Activated CD8-positive, alpha-beta memory T cell treated with anti-CD3 and anti-CD28 coated beads for 1 hour (primary cell): ENCODE results near the gene DNAAF5.
"Not testable (repeated sequence)": the region's sequence is repeated elsewhere in the genome, so short reads cannot be mapped to it uniquely, and the experiment has no call there.

ENCODE experiments used
- DNase-seq, 2 donors: peaks; one replicate each; pipeline ENCODE4 v3.0.0-alpha.2; 2020; ENCODE audit warnings: low read depth in 1 of 2; ENCODE audit errors: extremely low read depth in 1 of 2

Gene DNAAF5

DNA sequence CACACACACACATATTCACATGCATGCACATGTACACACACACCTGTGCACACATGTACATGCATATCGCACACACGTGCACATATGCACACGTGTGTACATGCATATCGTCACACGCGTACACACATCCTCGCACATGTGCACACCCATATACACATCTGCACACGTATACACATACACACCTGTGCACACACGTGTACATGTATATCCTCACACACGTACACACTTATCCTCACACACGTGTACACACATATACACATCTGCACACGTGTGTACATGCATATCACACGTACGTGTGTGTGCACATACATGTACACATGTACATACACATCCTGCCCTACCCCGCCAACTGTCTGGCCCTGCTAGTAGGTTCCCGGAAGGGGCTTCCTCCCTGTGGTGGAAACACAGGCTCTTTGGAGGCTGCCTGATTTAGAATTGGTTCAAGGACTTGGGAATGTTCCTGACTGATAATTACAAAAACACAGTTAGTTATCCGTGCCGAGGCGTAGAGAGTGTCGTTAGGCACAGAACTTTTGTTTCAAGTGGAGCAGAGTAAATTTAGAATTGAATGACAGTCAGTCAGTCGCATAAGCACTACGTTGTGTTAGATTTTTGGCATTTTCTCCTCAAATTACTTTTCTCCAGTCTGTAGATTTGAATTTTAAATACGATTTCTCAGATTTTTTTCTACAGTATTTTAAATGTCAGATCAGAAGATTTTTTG is 19.1 kb downstream of the DNAAF5 start:
- DNase-seq: no peak

DNA sequence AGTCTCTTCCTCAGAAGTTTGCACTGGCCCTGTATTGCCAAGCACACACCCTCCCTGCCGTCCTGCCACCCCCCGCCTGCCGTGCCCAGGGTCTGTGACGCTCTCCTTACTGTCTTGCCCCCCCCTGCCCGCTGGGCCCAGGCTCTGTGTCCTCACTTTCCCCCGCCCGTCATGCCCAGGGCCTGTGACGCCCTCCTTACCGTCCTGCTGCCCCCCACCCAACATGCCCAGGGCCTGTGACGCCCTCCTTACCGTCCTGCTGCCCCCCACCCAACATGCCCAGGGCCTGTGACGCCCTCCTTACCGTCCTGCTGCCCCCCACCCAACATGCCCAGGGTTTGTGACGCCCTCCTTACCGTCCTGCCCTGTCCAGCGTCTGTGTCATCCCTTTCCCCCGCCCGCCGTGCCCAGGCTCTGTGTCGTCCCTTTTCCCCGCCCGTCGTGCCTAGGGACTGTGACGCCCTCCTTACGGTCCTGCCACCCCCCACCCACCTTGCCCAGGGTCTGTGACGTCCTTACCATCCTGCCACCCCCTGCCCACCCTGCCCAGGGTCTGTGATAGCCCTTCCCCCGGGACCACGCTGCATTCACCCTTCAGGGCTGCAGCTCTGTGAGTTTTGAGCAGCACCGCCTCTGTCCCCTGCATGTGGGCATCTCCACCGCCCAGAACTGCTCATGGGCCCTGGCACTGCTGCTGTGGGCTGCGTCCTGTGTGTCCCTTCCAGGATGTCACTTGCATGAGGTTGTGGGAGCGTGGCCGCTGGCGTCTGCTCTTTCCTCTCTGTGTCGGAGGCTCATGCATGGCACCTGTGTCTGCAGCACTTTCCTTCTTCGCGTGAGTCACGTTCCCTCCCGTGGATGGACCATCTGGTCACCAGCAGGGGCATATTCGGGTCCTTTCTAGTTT is 19.9 kb downstream of the DNAAF5 start:
- no peak for DNase-seq

DNA sequence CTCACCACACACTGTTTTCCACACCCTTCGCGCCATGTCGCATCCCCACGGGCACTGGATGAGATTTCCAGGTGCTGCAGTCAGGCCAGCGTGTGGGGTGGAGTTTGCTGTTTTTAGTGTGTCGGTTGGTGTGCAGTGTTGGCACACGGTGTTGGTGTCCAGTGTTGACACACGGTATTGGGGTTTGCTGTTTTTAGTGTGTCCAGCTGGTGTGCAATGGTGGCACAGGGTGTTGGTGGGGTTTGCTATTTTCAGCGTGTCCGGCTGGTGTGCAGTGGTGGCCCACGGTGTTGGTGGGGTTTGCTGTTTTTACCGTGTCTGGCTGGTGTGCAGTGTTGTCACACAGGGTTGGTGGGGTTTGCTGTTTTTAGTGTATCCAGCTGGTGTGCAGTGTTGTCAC is 20.7 kb downstream of the DNAAF5 start:
- no peak for DNase-seq

DNA sequence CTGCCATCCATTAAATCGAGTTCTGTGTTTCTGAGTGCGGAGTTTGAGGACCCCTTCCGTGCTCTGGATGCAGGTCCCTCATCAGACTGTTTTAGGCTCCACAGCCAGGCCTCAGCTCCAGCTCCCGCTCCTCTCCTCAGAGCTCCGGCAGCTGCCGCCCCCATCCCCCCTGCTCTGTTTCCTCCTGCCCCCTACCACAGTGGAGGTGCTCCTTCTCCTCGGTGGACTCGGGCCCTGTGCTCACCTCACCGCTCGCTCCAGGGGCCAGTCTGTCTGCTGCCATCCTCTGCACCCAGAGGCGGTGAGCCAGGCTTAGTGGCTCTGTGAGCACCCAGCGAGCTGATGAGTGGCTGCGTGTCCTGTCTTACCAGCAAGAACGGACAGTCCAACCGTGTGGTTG is 21.9 kb downstream of the DNAAF5 start:
- no peak for DNase-seq

DNA sequence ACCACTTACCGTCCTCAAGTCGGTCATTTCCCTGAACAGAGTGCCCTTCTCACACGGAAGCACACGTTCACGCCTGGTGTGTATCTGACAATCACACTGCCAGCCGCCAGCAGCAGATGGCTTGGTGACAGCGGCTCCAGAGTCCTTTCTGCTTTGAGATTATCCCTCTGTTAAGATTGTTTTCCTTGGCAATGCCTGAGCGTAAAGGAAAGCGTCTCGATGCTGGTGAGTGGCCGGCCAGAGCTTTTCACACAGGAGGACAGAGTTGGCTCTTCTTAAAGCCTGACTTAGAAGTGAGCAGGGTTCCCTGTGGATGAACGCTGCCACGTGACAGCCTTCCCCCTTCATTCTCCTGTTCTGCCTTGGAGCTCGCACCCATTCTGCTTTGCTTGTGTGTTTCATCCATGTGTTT is 22.6 kb downstream of the DNAAF5 start:
- no peak for DNase-seq

DNA sequence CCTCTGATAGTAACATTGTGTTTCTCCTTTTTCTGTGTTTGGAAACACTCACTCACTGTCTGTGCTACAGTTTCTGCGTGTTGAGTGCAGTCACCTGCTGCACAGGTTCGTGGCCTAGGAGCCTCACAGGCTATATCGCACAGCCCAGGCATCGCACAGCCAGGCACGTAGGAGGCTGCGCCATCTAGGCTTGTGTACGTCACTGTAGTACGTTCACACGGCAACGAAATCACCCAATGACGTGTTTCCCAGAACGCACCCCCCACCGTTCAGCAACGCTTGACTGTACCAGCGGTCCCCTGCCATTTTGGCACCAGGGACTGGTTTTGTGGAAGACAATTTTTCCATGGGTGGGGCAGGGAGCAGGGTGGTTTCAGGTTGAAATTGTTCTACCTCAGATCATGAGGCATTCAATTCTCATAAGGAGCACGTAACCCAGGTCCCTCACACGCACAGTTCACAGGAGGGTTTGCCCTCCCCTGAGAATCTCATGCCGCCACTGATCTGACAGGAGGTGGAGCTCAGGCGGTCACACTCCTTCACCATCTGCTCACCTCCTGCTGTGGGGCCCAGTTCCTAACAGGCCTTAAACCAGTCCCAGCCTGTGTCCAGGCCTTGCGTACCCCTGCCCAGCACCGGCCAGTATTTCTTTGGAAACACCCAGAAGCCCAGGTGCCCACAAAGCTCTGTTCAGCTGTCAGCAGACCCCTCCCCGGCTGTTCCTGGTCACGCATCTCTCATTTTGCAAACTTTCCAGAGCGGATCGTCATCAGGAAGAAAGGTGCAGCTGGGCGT is 23.8 kb downstream of the DNAAF5 start:
- no peak for DNase-seq

DNA sequence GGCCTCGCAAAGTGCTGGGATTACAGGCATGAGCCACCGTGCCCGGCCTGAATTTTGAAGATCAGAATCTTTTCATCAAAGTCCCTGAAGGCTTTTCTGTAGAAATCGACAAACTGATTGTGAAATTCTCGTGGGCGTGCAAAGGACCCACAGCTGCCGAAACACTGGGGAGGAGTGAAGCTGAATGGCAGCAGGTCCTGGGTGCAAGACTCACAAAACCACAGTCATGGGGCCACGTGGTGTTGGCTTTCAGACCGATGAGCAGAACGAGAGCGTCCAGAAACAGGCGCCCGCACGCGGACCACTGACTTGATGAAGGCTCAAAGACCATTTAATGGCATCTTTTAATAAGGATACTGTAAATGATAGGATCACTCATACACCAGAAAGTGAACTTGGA is 25.3 kb downstream of the DNAAF5 start:
- DNase-seq: no peak

DNA sequence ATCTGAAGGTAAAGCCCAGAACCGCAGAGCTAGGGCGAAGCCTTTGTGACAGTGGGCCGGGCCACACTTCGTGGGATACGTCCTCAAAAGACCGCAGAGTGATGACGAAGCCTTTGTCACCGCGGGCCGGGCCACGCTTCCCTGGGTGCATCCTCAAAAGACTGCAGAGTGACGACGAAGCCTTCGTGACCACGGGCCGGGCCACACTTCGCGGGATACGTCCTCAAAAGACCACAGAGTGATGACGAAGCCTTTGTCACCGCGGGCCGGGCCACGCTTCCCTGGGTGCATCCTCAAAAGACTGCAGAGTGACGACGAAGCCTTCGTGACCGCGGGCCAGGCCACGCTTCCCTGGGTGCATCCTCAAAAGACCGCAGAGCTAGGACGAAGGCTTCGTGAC is 25.8 kb downstream of the DNAAF5 start:
- DNase-seq: not testable (repeated sequence)

DNA sequence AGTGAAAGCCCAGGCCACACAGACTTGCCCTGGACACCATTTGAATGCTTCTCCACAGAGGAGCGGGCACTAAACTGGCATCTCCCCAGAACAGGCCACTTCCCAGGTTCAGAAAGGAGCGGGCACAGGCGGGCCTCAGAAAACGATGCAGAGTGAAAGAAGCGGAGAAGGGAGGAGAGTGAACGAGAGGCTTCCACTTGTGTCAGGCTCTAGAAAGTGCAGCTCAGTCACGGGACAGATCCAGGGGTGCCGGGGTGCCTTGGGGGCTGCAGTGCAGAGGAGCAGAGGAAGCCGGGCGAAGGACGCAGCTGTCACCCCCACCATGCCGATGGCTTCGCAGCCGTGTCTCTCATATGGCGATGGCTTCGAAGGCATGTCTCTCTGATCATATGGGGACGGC is 26.7 kb downstream of the DNAAF5 start:
- no peak for DNase-seq

DNA sequence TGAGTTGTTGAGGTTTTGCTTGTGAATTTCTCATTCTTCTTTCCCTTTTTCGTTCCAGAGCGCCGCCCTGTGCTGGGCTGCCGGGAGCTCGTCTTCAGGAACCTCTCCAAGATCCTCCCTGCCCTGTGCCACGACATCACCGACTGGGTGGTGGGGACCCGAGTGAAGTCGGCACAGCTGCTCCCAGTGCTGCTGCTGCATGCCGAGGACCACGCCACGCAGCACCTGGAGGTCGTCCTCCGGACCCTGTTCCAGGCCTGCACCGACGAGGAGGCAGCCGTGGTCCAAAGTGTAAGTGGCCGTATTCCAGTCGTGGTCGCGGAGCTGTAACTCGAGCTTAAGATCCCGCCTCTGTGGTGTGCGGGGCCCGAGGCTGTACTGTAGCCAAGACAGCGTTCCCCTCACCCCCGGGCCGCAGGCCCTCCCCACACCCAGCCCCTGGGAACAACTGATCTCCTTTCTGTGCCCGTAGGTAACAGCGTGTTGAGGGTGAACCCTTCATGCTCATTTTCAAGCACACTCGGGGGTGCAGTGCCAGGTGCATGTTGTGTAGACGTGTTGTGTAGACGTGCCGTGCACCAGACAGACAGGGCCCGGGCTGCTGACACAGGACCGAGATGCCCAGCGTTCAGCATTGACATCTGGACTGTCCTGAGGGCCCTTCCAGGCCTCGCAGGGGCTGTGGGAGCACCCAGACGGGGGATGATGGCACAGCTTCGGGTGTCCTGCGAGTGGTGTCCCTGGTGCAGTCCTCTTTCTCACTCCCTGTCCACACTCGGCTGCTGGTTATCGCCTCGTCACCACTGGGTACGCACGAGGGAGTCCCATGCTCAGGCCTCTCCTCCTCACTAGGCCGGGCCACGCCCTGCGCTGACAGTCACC is 28.3 kb downstream of the DNAAF5 start:
- no peak for DNase-seq

DNA sequence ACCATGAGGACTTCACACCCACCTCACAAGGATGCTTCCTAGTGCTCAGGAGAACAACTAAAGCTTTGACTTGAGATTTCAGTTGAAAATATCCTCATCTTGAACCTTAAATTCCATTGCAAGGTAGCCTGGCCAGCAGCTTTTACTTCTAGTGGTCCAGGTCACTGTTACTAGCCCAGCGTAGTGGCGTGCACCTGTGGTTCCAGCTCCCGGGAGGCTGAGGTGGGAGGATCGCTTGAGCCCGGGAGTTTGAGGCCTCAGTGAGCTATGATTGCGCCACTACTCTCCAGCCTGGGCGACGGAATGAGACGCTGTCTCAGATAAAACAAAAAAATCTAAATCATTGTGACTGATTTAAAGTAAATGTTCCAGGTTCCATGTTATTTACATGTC is 28.9 kb downstream of the DNAAF5 start:
- DNase-seq: no peak

DNA sequence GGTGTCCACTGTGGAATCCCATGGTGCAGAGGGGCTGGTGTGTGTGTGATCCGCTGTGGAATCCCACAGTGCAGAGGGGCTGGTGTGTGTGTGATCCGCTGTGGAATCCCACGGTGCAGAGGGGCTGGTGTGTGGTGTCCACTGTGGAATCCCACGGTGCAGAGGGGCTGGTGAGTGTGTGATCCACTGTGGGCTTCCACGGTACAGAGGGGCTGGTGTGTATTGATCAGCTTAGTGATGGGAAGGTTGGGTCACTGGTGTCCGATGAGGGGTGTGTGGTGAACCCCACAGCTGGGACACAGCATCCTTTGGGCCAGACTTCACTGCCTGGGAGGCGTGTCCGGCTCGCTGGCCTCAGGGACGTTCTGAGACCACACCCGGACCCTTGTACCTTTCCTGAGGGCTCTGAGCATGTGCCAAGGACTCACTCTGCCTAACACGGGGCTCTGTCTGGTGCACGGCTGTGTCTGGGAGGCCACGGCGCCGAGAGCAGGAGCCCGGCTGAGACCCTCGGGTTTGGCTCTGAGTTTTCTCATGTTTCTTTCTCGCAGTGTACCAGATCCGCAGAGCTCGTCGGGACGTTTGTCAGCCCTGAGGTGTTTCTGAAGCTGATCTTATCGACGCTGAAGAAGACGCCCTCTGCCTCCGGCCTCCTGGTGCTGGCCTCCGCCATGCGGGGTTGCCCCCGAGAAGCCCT is 29.9 kb downstream of the DNAAF5 start:
- no peak for DNase-seq

DNA sequence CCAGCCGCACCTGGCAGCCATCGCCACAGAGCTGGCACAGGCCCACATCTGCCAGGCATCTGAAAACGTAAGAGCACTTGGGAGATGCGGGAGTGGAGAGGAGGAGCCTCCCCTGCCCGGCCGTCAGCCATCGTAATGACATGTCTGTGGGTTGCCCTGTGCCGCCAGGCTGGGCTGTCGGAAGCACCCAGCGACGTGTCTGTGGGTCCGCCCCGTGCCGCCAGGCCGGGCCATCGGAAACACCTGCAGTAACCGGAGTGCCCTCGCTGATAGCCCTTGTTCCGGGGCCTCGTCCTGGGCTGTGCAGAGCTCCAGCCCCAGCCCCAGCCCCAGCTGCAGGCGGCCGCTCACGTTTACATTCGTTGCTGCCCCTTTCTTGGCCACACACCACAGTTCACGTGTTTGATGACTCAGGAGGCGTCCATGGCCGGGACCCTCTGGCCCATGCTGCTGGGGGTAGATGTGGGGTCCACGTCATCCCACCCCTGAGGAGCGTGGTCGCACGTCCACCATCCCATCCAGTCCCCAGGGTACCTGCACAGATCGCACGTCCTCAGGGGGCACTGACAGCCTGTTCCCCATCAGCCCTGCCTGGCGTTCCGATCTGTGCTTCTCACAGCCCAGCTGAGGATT is 30.5 kb downstream of the DNAAF5 start:
- DNase-seq: no peak

DNA sequence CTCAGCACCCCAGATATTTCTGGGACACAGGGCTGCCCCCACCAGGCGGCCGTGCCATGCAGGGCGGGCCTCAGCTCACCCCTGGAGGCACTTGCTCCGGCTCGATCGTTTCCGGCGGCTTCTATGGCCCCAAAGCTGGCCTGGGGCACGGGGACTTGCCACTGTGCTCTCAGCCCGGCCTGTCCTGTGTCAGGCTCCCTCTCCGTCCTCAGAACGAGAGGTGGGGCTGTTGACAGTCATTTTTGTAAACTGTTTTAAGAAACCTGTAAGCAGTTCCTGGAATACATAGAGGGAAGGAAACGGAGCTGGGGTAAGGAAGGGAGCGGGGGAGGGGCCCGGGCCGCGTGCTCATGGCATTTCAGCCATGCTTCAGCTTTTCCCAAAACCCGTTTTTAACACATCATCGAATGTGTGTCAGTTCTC is 31.3 kb downstream of the DNAAF5 start:
- DNase-seq: no peak

DNA sequence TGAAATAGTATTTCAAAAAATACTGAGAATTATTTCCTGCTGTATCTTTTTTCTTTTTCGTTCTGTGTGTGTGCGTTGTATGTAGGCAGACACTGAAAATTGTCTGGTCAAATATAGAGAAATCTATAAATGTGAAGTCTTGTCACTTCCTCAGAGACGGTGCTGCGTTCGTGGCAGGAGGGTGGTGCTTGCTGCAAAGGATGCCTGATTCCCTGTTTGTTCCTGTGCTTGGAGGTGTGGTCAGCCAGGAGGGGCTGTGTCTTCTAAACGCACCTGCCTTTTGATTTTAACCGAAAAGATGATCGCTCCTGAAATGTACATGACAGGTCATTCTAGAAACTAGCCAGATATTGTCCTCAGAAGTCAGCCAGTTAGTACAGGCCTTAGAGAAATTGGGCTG is 33.1 kb downstream of the DNAAF5 start:
- DNase-seq: no peak

DNA sequence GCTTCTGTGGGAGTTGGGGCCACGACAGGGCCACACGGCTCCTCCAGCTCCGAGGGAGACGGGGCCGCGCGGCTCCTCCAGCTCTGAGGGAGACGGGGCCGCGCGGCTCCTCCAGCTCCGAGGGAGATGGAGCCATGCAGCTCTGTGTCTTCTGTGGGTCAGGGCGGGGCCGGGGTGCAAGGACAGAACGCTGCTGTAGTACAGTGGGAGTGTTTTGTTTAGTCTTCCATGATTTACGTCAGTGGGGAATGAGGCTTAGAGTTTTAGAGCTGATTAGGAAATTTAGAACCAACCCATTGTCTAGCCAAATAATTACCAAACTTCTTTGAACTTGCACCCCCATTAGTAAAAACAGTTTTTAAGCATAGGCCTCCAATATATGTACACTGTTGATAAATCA is 33.5 kb downstream of the DNAAF5 start:
- DNase-seq: no peak

DNA sequence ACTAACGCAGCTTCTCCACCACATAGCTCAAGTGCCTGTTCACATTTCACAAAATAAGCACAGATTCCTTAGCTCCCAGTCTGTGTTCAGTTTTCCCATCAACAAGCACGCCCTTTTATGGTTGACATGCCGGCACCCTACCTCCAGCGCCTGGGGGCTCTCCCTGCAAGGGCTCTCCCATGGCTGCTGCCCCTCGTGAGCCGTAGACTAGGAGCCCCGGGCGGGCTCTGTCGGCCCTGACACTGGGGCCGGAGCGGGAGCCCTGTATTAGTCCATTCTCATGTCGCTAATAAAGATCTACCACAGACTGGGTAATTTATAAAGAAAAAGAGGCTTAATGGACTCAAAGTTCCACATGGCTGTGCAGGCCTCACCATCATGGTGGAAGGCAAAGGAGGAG is 34.6 kb downstream of the DNAAF5 start:
- DNase-seq: no peak

DNA sequence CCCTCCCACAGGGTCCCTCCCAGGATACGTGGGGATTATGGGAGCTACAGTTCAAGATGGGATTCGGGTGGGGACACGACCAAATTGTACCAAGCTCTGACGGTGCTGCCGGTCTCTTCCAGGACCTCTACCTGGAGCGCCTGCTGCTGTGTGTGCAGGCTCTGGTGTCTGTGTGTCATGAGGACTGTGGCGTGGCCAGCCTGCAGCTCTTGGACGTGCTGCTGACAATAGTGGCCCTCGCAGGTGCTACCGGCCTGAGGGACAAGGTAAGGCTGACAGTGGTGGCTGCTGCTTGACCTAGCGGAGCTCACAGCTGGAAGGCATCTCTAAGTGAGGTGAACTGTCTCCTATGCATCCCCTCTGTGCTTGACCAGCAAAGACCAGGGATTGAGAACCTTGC is 35.1 kb downstream of the DNAAF5 start:
- DNase-seq: no peak

DNA sequence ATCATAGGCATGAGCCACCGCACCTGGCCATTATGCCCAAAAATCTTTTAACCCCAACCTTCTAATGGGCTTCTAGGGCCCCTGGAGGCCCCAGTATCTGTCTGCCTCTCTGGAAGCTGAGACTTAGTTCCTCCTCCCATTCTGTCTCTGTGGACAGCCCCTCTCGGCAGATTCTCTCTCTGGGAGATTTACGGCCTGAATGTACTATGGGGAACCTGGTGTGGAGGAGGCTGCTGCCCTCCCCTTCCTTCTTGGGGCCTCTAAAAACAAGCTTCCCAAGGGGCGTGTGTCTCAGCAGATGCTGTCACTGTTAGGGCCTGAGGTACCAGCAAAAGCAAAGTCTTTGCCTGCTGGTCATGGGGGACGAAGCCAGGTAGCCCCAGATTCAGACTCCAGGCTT is 36.4 kb downstream of the DNAAF5 start:
- no peak for DNase-seq
